NCI-H1930 (cell line): ENCODE results near the gene SIM1.

ENCODE experiments used
- DNase-seq, 2 experiments: peaks; one replicate each; lab custom pipeline; 2025; lab: John Stamatoyannopoulos, UW

The SIM1 gene

GRCh38 chr6:100456141-100456907 lies 8.4 kb downstream of the SIM1 start:
- no peak for DNase-seq

- DNase-seq, result no peak
Observed at GRCh38 chr6:100455230-100456124, 9.2 kb downstream of the SIM1 start.

GRCh38 chr6:100454551-100455229 lies 10.0 kb downstream of the SIM1 start:
- DNase-seq, result no peak

- no peak for DNase-seq
Observed at GRCh38 chr6:100453701-100454521, 10.8 kb downstream of the SIM1 start.

- no peak for DNase-seq
Observed at GRCh38 chr6:100452998-100453397, 11.7 kb downstream of the SIM1 start.

- DNase-seq, result no peak
Observed at GRCh38 chr6:100451577-100451976, 13.1 kb downstream of the SIM1 start.

- no peak for DNase-seq
Observed at GRCh38 chr6:100449239-100449691, 15.5 kb downstream of the SIM1 start.

- DNase-seq, result no peak
Observed at GRCh38 chr6:100447900-100448748, 16.6 kb downstream of the SIM1 start.

- no peak for DNase-seq
Observed at GRCh38 chr6:100447081-100447899, 17.4 kb downstream of the SIM1 start.

GRCh38 chr6:100446115-100447080 lies 18.3 kb downstream of the SIM1 start:
- no peak for DNase-seq

GRCh38 chr6:100445512-100445911 lies 19.2 kb downstream of the SIM1 start:
- no peak for DNase-seq

- no peak for DNase-seq
Observed at GRCh38 chr6:100440935-100441334, 23.8 kb downstream of the SIM1 start.

GRCh38 chr6:100435299-100435698 lies 29.4 kb downstream of the SIM1 start:
- no peak for DNase-seq

- no peak for DNase-seq
Observed at GRCh38 chr6:100433726-100434435, 30.8 kb downstream of the SIM1 start.

- no peak for DNase-seq
Observed at GRCh38 chr6:100432136-100432535, 32.6 kb downstream of the SIM1 start.

- no peak for DNase-seq
Observed at GRCh38 chr6:100430962-100431361, 33.8 kb downstream of the SIM1 start.

GRCh38 chr6:100427452-100427851 lies 37.3 kb downstream of the SIM1 start:
- no peak for DNase-seq
